Left forelimb (tissue), 1 donor: ENCODE results near the gene CLDN7.

Source experiments
- DNase-seq: peaks from one replicate; pipeline ENCODE4 v3.0.0-alpha.2; 2018; ENCODE audit warnings: low spot score

Gene CLDN7

DNA sequence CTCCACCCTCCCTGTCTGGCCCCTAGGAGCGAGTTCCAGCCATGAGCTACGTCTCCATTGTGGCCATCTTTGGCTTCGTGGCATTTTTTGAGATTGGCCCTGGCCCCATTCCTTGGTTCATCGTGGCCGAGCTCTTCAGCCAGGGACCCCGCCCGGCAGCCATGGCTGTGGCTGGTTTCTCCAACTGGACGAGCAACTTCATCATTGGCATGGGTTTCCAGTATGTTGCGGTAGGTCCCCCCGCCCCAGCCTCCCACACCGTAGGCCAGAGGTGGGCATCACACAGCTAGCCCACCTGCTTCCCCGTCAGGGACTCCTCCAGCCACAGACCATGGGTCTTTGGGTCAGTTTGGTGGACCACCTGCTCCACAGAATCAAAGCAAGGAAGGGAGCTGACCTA is 23.4 kb upstream of the CLDN7 start:
- DNase-seq: no peak

DNA sequence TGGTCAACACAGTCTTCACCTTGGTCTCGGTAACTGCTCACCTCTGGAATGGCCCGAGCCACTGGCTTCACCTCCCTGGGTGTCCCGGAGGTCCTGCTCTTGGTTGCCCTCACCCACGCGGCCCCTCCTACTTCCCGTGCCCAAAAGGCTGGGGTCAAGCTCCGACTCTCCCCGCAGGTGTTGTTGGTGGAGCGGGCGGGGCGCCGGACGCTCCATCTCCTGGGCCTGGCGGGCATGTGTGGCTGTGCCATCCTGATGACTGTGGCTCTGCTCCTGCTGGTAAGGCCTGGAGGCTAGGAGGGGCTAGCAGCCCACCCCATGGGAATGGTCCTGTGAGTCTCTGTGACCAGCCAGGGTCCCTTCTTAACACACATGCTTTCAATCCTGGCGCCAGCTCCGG is 22.6 kb upstream of the CLDN7 start:
- DNase-seq: no peak

DNA sequence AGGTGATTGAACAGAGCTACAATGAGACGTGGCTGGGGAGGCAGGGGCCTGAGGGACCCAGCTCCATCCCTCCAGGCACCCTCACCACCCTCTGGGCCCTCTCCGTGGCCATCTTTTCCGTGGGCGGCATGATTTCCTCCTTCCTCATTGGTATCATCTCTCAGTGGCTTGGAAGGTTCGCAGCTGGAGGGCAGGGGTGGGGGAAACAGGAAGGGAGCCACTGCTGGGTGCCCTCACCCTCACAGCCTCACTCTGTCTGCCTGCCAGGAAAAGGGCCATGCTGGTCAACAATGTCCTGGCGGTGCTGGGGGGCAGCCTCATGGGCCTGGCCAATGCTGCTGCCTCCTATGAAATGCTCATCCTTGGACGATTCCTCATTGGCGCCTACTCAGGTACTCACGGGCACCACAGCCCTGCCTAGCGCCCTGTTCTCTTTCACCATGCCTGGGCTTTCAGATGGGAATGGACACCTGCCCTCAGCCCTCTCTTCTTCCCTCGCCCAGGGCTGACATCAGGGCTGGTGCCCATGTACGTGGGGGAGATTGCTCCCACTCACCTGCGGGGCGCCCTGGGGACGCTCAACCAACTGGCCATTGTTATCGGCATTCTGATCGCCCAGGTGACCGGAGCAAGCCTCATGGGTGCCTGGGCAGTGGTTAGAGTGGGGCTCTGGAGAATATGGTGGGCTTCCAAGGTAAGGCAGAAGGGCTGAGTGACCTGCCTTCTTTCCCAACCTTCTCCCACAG is 21.4 kb upstream of the CLDN7 start:
- DNase-seq: no peak

DNA sequence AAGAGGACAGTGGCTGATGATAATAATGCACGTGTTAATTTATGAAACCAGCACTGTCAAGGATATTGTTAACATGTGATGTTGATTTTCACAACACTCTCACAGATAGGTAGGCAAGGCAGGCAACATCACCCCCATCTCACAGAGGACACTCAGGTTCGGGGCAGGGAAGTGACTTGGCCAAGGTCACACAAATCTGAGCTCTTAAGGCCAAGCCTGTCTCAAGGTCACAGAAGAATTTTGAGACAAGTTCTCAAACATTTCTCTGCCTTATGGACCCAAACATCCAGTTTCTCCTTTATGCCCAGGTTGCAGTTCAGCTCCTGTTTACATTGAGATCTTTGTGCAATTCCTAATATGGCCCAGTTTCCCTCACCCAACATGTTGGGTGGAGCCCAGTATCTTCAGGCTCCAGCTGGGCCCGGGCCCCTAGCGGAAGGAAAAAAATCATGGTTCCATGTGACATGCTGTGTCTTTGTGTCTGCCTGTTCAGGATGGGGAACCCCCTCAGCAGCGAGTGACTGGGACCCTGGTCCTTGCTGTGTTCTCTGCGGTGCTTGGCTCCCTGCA is 20.6 kb upstream of the CLDN7 start:
- DNase-seq: no peak

DNA sequence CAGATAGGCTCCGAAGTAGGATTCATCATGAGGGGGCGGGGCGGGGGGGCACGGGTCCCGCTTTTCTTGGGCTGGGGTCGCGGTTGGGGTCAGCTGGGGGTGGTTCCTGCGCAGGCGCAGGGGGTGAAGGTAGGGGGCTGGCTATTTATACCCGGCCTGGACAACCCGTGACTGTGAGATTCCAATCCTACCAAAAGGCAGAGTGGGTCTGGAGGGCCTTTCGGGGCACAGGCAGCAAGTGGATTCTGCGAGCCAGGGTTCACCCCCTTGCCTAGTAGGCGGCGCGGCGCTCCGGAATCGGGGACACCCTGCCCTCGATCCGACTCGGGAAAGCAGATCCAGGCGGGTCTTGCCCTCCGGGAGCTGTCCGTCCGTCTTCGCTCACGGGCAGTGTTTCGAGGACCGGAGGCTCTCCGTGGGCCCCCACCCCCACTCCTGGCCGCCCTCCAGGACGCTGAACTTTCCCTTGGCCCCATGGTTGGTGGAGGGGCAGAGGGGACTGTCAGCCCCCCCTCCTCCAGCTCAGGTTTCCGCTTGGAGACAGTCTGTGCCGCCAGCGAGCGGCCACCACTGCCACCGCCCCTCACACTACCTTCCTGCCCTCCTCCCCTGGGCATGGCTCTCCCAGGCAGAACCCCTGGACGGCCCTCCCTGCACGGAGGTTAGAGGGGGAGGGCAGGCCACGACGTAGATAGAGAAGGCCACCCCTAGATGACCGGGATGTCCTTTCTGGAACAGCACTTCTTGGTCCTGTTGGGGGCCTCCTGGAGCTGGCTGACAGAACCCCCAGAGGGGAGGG is 19.9 kb upstream of the CLDN7 start:
- no peak for DNase-seq

DNA sequence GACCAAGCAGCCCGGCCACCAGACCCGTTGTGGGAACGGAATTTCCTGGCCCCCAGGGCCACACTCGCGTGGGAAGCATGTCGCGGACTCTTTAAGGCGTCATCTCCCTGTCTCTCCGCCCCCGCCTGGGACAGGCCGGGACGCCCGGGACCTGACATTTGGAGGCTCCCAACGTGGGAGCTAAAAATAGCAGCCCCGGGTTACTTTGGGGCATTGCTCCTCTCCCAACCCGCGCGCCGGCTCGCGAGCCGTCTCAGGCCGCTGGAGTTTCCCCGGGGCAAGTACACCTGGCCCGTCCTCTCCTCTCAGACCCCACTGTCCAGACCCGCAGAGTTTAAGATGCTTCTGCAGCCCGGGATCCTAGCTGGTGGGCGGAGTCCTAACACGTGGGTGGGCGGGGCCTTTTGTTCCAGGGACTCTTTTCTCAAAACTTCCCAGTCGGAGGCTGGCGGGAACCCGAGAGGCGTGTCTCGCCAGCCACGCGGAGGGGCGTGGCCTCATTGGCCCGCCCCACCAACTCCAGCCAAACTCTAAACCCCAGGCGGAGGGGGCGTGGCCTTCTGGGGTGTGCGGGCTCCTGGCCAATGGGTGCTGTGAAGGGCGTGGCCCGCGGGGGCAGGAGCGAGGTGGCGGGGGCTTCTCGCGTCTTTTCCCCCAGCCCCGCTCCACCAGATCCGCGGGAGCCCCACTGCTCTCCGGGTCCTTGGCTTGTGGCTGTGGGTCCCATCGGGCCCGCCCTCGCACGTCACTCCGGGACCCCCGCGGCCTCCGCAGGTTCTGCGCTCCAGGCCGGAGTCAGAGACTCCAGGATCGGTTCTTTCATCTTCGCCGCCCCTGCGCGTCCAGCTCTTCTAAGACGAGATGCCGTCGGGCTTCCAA is 19.0 kb upstream of the CLDN7 start, which contains the start of gene SLC2A4:
TSS of gene SLC2A4 (plus strand) at position 645 of the 879 bp plus-strand sequence. CDS start at position 862, 217 bp downstream.
- DNase-seq: peak; percentile 92

DNA sequence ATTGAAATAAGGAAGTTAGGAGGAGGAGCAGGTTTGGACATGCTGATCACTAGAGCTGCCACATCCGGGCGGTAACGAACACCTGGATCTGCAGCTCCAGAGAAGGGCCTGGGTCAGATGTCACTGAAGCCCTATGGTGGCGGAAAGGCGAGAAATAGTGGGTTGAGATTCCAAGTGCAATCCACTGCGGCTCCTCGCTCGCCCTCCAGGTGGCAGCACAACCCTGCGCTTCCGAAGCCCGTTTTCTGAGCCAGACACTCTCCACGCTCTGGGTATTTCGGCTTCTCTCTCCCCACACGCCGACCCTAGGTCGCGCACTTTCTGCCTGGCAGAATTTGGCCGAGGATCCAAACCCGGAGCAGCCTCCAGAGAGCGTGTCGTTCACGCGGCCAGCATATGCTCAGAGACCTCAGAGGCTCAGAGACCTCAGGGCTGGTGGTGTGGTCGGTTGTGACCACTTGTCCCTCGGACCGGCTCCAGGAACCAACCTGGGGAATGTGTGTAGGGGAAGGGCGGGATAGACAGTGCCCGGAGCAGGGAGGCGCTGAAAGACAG is 18.3 kb upstream of the CLDN7 start:
- peak; percentile 87 for DNase-seq

DNA sequence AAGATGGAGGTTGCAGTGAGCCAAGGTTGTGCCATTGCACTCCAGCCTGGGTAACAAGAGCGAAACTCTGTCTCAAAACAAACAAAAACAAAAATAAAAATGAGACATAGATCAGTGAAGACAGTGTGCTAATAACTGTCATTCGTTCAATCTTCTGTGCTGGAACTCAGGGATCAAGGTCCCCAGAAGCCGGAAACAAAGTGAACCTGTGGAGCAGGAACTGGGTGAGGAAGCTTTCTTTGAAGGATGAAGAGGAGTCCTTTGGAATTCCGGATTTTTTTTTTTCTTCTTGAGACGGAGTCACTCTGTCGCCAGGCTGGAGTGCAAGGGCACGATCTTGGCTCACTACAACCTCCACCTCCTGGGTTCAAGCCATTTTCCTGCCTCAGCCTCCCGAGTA is 17.2 kb upstream of the CLDN7 start:
- DNase-seq: no peak

DNA sequence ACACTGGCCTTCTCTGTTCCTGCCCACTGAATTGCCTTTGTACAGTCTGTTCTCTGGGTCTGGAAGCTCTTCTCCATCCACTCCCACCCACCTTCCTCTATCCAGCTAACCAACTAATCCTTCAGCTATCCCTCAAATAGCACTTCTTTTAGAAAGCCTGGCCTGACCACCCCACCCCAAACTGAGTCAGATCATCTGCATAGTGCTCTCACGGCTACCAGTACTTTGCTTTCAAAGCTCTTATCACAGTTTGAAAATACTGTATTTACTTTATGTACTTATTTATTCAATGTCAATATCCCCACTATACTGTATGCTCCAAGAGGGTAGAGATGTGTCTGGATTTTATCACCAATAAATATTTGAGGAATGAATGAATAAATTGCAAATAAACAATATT is 4.5 kb upstream of the CLDN7 start:
- DNase-seq: no peak

DNA sequence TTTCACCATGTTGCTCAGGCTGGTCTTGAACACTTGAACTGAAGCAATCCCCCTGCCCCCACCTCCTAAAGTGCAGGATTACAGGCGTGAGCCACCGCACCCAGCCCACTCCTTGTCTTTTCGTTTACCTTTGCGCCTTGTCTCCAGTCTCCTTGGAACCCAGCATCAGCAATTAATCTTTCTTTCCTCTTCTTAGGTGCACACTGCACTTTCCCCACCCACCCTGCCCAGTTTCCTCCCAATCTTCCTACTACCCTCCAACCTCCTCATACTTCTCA is 1.5 kb upstream of the CLDN7 start:
- no peak for DNase-seq

DNA sequence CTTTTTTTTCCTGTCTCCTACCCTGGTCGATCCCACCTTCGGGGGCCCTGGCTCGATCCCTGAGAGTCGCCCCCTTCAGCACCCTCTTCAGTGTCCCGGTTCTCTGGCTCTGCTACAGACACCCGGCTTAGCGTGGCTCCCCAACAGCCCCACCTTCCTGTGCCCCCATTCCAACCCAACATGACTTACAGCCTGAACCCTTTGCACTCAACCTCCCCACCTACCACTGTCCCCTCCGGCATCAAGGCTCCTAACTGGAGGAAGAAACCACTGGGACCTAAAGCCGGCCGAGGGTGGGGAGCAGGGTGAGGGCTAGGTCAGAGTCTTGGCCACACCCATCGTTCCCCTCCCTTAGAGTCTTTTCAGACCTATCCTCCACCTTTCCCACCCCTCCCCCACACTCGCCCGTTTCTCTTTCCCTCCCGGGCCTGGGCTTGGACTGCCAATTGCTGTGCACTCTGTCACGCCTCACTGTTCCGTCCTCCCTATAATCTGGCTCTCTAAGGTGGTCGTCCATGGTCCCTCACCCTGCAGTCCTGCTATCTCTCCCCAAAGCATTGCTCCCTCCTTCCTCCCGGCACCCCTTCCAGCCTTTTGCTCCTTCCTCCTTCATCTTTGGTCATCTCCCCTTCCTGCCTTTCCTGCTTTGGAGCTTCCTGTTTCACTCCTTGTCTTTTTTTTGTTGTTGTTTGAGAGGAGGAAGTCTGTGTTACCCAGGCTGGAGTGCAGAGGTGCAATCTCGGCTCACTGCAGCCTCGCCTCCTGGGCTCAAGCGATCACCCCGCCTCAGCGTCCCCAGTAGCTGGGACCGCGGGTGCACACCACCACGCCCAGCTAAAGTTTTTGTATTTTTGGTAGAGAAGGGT is 890 bp upstream of the CLDN7 start:
- DNase-seq: no peak

DNA sequence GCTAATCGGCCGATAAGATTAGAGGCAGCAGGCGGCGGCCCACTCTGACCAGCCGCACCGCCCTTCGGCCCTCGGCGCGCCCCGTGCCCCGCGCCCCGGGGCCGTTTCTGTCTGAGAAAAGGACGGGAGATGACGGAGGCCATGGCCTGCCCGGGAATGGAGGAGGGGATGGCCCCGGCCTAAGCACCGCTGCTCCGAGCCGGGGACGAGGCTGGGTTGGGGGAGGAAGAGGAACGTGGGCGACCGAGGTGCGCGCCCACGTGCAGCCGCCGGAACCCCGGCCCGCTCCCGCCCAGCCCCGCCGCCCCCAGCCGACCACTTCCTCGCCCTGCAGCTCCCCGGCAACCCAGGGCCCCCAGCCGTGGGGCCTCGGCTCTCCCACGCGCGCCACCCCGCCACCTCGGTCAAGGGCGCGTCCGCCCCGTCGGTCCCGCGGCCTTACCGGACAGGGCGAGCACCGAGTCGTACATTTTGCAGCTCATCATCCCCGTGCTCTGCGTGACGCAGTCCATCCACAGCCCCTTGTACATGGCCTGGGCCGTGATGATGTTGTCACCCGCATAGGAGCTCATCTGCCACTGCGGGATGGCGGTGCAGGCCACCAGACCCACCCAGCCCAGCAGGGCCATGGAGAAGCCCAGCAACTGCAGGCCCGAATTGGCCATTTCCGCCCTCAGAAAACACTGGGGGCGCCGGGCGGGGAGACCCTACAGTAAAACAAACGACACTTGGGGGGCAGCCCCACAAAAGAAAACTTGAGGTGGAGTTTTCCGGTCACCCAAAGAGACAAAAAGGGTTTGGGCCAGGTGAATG is 693 bp downstream of the CLDN7 start:
- no peak for DNase-seq

DNA sequence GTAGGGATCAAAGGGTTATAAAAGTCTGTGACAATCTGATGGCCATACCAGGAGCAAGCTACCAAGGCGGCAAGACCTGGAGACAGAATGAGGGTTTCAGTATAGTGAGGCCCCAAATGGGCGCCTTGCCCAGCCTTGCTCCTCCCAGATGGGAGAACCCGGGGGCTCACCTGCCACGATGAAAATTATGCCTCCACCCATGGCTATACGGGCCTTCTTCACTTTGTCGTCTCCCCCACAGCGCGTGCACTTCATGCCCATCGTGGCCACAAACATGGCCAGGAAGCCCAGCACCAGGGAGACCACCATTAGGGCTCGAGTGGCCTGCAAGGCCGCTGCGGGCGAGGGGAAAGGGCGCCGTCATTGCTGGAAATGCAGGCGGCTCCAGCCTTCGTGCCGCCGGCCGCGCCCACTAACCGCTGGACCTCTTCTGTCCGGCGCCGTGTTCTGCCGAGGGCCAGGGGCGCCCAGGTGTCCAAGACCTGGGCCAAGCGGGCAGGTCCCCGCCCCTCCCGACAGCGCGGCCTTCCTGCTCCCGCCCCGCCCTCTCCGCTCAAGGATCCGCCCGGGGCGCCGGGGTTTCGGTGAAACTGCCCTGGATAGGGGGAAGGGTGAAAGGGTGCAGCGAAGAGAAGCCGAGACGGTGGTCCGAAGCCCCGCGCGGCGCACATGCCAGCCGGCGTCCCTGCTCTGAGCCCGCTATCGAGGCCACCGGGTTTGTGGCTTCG is 1.5 kb downstream of the CLDN7 start:
- DNase-seq: no peak

DNA sequence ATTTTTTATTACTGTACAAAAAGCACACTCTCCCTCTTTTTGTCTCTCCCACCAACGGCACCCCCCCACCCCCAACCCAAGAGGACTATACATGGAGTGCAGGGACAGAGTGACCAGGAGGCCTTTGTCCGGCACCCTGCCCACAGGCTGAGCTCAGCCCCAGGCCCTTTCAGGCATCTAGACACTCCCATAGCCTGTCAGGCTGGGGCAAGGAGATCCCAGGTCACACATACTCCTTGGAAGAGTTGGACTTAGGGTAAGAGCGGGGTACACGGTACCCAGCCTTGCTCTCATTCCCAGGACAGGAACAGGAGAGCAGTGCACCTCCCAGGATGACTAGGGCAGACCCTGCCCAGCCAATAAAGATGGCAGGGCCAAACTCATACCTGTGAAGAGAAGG is 2.1 kb downstream of the CLDN7 start:
- no peak for DNase-seq

DNA sequence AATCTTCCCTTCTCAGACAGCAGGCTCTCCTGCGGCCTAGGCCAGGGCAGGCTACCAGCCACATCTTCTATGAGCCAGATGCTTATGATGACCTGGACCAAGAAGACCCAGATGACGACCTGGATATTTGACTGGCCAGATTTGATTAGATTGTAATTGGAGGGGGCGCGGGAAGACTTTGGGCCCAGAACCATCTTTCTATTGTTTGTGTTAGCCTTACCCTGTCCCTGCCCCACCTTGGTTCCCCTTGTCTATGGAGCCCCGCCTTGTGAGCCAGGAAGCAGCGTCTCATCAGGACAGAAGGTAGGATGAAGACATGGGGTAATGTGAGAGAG is 2.8 kb downstream of the CLDN7 start:
- DNase-seq: no peak

DNA sequence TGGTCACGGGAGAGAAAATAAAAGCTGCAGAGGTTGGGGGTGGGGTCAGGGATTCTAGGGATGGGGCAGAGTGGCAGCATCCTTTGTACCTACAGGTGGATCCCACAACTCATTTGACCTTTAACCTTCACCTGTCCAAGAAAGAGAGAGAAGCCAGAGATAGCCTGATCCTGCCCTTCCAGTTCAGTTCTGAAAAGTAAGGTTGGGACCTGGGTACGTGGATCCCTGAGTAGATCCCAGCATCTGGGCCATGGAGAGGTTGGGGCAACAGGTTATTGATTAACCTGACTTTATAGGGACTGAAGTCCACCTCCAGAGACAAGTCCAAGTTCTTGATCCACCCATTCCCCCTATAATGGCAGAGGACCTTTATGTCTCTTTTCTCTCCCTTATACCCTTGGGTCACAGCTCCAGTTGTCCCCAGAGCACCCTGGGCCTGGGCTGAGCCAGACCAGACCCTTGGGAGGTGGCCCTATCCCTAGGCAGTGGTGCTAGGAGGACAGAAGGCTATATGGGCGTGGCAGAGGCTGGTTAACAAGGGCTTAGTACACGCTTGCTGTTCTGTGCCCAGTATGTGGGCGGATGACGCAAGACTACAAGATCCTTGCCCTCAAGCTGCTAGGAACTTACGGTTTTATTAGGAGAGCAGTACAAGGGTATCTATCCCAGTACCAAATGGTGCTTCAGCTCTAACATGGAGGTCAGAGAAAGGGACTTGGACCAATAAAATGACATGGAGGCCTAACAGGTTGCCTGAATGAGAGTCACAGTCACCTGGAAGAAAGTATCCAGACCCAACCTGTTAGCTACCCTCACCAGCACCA is 3.3 kb downstream of the CLDN7 start:
- DNase-seq: no peak

DNA sequence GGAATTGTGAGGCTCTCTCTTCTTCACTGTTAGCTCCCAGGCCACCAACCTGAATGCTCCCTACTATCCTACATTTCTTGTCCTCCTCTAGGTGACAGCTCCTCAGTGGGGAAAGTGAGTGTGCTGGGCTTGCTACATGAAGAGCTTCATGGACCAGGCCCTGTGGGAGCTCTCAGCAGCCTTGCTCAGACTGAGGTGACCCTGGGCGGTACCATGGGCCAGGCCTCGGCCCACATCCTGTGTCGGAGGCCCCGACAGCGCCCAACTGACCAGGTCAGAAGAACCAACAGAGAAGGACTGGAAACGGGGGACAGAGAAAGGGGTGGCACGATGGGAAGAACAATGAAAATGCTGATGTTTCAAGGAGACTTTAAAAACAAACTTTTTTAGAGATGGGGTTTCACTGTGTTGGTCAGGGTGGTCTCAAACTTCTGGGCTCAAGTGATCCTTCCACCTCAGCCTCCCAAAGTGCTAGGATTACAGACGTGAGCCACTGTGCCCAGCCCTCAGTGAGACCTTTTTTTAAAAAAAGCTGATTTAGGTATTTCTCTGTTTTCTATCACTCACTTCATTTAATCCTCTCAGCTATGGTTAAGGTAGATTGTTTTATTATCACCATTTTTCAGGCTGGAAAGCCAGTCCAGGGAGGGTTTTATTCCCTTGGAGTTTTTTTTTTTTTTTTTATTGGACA is 5.4 kb downstream of the CLDN7 start:
- no peak for DNase-seq

DNA sequence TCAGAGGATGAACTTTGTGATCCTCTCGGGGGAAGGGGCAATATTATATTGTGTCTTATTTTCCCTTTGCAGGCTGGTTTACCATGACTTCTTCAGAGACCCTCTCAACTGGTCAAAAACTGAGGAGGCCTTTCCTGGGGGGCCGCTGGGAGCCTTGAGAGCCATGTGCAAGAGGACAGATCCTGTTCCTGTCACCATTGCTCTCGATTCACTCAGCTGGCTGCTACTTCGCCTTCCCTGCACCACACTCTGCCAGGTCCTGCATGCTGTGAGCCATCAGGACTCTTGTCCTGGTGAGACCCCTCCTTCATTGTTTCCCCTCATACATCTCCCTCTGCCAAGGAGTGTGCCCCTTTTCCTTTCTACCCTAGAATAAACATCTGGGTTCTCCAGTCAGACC is 7.8 kb downstream of the CLDN7 start:
- DNase-seq: no peak
